NCI-H226 (cell line): Measurements from ENCODE around the gene PSMA3.

ENCODE experiments used
- DNase-seq: peaks from one replicate; pipeline ENCODE4 v3.0.0-alpha.2; 2015

The PSMA3 gene

GRCh38 chr14:58299401-58300330, 55.0 kb downstream of the PSMA3 start:
- DNase-seq, result no peak

DNA sequence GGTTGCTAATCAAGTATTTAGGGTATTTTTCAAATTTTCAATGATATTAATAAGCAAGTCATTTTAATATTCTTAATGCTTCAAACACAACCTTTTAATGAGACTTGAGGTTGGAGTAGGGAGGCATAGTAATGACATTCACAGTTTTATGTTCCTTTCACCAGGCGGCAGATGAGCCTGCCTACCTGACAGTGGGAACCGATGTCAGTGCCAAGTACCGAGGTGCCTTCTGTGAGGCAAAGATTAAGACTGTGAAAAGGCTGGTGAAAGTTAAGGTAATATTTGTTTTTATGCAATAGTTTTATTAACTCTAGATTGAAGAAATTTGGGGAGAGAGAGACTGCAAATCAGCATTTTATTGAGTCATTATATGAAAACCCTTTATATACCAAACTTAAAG, 56.8 kb downstream of the PSMA3 start:
- DNase-seq, result no peak

DNA sequence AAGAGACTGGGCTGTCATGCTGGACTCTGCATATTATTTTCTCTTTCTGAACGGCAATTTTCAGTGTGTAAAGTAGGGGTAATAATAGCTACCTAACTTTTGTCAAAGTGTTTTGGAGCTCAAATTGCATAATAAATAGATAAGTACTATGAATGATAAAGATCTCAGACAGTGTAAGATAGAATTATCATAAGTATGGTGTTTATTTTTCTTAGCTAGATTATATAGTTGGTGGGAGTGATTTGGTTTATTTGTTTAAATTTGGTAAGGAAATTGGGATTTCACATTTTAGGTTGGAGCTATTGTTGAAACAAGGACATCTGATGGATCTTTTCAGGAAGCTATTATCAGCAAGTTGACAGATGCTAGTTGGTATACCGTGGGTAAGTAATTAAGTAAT, 61.1 kb downstream of the PSMA3 start:
- DNase-seq, result no peak

DNA sequence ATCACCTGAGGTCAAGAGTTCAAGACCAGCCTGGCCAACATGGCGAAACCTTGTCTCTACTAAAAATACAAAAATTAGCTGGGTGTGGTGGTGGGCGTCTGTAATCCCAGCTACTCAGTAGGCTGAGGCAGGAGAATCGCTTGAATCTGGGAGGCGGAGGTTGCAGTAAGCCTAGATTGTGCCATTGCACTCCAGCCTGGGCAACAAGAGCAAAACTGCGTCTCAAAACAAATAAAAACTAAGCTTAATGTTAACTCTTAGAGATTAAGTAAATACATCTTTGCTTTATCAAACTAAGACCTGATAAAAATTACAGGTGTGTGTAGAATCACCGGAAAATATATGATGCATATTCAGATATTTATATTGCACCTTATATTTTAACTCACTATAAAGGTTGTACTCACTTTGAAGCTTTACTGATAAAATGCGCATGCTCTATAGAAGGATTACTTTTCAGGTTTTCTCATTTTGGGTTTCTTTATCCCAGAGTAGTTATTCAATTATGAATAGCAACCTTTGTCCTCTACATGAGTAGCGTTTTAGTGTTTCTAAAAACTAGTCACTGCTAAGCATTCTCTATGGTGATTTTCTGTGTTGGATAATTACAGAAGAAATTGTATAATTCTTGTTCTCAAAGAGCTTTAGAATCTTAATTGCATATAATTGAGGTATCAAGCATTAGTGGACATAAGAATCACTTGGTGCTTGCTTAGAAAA, 63.1 kb downstream of the PSMA3 start:
- DNase-seq, result no peak

DNA sequence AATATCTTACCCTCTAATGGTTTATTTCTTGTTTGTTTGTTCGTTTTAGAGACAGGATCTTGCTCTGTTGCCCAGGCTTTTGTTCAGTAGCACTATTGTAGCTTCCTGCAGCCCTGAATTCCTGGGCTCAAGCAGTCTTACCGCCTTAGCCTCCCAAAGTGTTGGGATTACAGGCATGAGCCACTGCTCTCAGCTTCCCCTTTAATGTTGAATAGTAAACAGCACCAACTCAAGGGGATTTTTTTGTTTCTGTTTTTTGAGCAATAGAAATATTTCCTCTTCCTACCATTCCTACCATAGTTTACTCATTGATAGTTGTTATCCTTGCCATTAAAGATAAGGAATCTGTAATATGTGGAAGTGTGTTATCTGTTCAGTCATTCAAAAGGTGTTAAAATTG, 64.4 kb downstream of the PSMA3 start:
- DNase-seq, result no peak

GRCh38 chr14:58313699-58314098, 69.1 kb downstream of the PSMA3 start:
- DNase-seq, result no peak

DNA sequence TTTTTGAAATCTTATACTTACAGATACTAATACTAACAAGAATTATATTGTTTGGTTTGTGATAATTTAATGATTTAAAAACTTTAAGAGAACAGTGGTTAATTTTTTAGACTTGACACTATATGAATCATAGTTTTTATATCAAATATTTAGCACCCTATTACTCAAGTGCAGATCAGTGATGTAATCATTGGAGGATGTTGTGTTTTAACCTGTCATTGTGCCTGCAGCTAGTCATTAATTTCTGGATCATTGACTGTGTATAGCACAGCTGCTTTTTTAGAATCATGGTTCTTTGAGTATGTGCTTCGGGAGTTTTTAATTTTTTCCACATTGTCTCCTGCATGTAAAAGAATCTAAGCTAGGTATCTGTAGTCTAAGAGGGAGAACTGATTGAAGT, 71.0 kb downstream of the PSMA3 start:
- DNase-seq, result no peak
